Jurkat, Clone E6-1 (cell line): ENCODE measurements around the gene HTT.
"Not testable (repeated sequence)": the region's sequence is repeated elsewhere in the genome, so short reads cannot be mapped to it uniquely, and the experiment has no call there.

ENCODE experiments used
- DNase-seq: peaks from one replicate; pipeline ENCODE4 v3.0.0-alpha.2; 2011; ENCODE audit warnings: low read depth, low spot score
- H3K4me3 ChIP-seq: 2 replicates; pipeline ENCODE4 v1.5.1; 2011; ENCODE audit warnings: mild to moderate bottlenecking, low read length, control low read depth, moderate library complexity

Gene HTT

DNA sequence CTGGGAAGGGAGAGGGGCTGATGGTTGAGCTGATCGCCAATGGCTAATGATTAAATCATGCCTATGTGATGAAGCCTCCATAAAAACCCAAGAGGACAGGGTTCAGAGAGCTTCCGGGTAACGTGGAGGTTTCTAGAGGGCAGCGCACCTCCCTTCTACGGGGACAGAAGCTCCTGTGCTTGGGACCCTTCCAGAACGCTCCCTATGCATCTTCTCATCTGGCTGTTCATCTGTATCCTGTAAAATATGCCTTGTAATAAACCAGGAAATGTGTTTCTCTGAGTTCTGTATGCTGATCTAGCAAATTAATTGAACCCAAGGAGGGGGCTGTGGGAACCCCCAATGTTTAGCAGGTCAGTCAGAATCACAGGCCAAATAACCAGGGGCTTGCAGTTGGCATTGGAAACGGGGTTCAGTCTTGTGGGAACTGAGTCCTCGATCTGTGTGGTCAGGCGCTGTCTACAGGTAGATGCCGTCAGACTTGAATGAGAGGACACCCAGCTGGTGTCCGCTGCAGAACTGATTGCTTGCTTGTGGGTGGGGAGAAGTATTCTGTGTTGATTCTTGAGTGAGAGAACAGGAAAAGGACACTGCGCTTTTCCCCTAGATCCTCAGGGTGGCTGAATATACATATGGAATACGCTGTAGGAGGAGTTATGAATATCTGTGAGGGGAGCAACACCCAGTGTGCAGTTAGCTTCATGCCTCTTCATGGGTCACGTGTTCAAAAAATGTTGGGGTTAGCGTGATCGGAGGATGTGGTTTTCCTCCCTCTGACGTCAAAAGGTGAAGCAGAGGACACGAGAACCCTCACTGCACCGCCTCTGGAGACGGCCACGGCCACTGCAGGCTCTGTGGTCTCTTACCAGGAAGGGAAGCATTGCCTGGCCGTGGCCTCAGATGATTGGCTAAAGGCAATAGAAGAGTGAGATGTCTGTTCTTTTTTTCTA is 29.3 kb upstream of the HTT start:
- H3K4me3 ChIP-seq: no peak overlapping the region
- DNase-seq: peak; percentile 77

DNA sequence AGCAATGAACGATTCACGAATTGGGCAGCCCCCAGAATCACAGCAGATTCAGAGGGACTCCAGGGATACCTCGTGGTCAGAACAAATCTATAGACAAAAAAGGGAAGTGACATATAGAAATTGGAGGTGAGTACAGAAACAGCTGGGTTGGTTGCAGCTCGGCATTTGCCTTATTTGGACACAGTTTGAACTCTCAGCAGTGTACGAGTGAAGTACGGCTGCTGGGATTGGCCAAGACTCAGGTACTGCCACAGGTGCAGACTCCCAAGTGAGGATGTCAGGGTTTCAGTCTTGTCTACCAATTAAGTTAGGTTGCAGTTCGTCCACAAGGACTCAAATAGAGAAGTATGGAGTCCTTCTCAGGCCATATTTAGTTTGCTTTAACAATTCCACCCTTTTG is 28.3 kb upstream of the HTT start:
- DNase-seq: no peak
- H3K4me3 ChIP-seq: no peak overlapping the region

DNA sequence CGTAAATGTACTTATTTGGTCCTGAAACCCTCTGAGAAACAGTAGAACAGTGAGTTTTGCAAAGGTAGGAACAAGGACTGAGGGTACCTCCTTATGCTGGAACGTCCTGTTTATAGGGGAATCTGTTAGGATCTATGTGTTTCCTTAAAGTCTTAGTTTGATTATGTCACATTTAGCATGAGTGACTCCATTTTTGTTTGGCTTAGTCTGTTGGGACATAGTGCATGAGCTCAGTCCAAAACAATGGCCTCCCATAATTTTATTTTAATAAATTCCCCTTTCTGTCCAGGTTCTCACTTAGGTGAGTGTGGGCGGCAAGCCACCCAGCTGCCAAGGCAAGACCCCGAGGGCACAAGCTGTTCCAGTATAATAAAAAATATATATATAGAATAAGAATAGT is 27.9 kb upstream of the HTT start:
- H3K4me3 ChIP-seq: no peak overlapping the region
- no peak for DNase-seq

DNA sequence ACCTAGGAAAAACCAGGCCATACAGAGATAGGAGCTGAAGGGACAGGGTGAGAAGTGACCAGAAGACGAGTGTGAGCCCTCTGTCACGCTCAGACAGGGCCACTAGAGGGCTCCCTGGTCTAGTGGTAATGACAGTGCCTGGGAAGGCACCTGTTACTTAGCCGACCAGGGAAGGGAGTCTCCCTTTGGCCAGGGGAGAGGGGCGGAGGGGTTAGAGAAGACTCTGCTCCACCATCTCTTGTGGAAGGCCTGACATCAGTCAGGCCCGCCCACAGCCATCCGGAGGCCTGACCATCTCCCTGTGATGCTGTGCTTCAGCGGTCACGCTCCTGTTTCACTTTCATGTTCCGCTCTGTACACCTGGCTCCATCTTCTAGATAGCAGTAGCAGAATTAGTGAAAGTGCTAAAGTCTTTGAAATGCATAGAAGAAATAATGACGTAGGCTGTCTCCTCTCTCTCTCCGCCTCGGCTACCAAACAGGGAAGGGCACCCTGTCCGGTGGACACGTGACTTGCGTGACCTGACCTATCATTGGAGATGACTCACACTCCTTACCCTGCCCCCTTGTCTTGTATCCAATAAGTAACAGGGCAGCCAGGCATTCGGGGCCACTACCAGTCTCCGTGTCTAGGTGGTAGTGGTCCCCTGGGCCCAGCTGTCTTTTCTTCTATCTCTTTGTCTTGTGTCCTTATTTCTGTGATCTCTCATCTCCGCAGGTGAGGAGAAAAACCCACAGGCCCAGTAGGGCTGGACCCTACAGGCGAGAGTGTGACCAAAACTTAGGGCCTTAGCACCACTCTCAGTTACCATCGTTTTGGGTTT is 26.8 kb upstream of the HTT start:
- DNase-seq: peak; percentile 38
- no peak overlapping the region for H3K4me3 ChIP-seq

- not testable (repeated sequence) for DNase-seq, H3K4me3 ChIP-seq
Measured at GRCh38 chr4:3051141-3051897, 23.2 kb upstream of the HTT start.

- no peak for DNase-seq
- no peak overlapping the region for H3K4me3 ChIP-seq
Measured at GRCh38 chr4:3054169-3054759, 20.2 kb upstream of the HTT start.

- DNase-seq: no peak
- H3K4me3 ChIP-seq: no peak overlapping the region
Measured at GRCh38 chr4:3059943-3060342, 14.5 kb upstream of the HTT start.

DNA sequence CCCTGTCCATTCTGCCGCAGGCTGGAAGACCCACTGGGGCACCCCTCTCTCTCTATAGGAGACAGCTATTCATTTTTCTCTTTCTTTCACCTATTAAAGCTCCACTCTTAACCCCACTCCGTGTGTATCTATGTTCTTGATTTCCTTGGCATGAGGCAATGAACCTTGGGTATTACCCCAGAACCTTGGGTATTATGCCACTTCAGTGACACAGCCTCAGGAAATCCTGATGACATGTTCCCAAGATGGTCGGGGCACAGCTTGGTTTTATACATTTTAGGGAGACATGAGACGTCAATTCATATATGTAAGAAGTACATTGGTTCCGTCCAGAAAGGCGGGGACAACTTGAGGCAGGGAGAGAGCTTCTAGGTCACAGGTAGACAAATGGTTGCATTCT is 13.5 kb upstream of the HTT start:
- H3K4me3 ChIP-seq: no peak overlapping the region
- no peak for DNase-seq

GRCh38 chr4:3062471-3062870 is 12.0 kb upstream of the HTT start:
- no peak overlapping the region for H3K4me3 ChIP-seq
- no peak for DNase-seq

DNA sequence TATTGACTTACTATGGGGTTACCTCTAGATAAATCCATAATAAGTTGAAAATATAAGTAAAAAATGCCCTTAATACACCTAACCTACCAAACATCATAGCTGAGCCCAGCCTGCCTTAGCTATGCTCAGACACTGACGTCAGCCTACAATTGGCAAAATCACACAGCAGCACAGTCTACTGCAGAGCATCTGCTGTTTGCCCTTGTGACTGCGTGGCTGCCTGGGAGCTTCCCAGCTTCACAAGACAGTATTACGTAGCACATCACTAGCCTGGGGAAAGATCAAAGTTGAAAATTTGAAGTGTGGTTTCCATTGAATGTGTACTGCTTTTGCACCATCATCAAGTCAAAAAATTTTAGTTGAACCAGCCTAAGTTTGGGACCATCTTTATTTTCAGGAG is 8.9 kb upstream of the HTT start:
- H3K4me3 ChIP-seq: no peak overlapping the region
- DNase-seq: no peak

- H3K4me3 ChIP-seq: no peak overlapping the region
- no peak for DNase-seq
Measured at GRCh38 chr4:3066836-3067400, 7.6 kb upstream of the HTT start.

DNA sequence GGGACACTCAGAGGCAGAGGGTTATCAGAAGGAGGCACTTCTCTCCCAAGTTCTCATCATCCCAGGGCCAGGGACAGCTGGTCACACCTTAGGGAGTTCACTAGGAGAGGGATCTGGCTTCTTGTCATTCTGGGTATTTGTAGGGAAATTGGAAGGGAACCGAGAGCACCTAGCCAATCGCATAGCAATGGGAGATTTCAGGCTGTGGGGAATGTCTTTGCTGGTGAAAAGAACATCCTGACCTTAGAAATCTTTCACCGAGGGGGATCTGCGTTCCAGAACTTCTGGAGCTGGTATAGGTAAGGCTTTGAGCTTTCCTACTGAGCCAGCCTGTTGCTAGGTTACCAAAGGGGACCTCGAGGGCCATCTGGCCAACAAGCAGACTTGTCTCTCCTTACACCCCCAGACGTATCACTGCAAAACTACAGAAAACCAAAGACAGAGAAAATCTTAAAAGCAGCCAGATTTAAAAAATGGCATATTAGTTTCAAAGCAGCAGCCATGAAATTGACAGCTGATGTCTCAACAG is 6.9 kb upstream of the HTT start:
- H3K4me3 ChIP-seq: no peak overlapping the region
- no peak for DNase-seq

GRCh38 chr4:3069661-3070199 is 4.8 kb upstream of the HTT start:
- no peak for DNase-seq
- no peak overlapping the region for H3K4me3 ChIP-seq

DNA sequence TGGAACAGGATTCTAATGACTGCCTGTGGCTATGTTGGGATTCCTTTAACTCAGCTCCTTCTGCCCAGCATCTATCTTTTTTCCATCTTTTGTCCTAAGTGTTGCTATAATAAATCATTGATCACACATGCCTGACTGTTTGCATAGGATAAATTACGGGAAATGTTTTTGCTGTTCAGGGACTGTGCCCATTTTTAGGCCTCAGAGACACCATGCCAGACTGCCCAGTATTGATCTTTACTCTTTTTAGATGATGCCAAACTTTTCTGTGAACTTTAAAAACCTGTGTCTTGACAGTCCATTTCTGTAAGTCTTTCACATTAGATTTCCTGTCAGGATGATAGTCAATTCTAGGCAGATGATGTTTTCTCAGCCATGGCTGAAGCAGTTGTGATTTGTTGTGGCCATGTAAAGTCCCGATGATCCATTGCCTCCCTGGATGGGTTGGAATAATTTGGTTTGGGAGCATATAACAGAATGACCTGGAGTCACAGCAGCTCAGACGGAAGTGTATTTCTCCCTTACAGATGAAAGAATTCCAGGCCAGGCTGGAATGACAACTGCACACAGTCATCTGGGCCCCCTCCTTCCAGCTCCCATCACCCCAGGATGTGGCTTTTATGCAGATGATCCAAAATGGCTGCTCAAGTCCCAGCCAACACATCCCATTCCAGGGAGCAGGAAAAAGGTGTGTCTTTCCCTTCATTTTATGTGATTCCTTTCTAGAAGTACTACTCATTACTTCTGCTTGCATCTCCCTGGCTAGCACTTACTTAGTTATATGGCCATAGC is 3.6 kb upstream of the HTT start:
- H3K4me3 ChIP-seq: no peak overlapping the region
- no peak for DNase-seq

- DNase-seq: no peak
Measured at GRCh38 chr4:3071811-3072210, 2.7 kb upstream of the HTT start.

GRCh38 chr4:3073158-3074077 is 1.1 kb upstream of the HTT start:
- DNase-seq: no peak

More at GRCh38 chr4:3071811-3072210, 2.7 kb upstream of the HTT start:
- no peak overlapping the region for H3K4me3 ChIP-seq

More at GRCh38 chr4:3073158-3074077, 1.1 kb upstream of the HTT start:
- H3K4me3 ChIP-seq: peak overlapping the region; percentile 52
